Uterus (tissue), 4 donors: ENCODE data around the gene RAX. TPM values are rescaled to one million over a fixed set of nuclear protein-coding genes. Genes with fewer than 3 reads are reported as not detected.

Source experiments
- DNase-seq, 2 donors: peaks; one replicate each; pipeline ENCODE4 v3.0.0-alpha.2; 2019 to 2020
- H3K27ac ChIP-seq, 2 donors: fragments of 200-600 bp; sonication (generic); 1 replicate in 1 of 2; 2 replicates in 1 of 2; pipeline ENCODE4 v1.5.1; 2016 to 2018
- H3K27me3 ChIP-seq, 2 donors: fragments of 200-600 bp; sonication (generic); one replicate each; pipeline ENCODE4 v1.5.1; 2018 to 2019; ENCODE audit warnings: control low read depth in 1 of 2
- H3K36me3 ChIP-seq, 2 donors: fragments of 200-600 bp; sonication (generic); one replicate each; pipeline ENCODE4 v1.5.1; 2019; ENCODE audit warnings: control low read depth in 1 of 2
- H3K4me1 ChIP-seq, 2 donors: fragments of 200-600 bp; sonication (generic); one replicate each; pipeline ENCODE4 v1.5.1; 2018 to 2019; ENCODE audit warnings: control low read depth in 1 of 2
- H3K4me3 ChIP-seq, 2 donors: fragments of 200-600 bp; sonication (generic); 1 replicate in 1 of 2; 2 replicates in 1 of 2; pipeline ENCODE4 v1.5.1; 2018 to 2019; ENCODE audit warnings: mild to moderate bottlenecking in 1 of 2
- H3K9me3 ChIP-seq, 2 donors: fragments of 200-600 bp; sonication (generic); one replicate each; pipeline ENCODE4 v1.5.1; 2019; ENCODE audit warnings: control low read depth in 1 of 2
- POLR2A ChIP-seq, 2 donors: fragments of 450-650 bp; IDR thresholded peaks; one replicate each; pipeline ENCODE4 v1.6.1; 2016; ENCODE audit warnings: antibody characterized with exemption in 2 of 2, mild to moderate bottlenecking in 1 of 2, moderate library complexity in 1 of 2
- intact Hi-C: fragments of 100-400 bp; cut with DNase I; formaldehyde crosslinking; loops from one replicate; pipeline ENCODE4 v1.15.1; 2023; ENCODE audit warnings: low total_unique reads
- total RNA-seq, 4 donors: library from RNA; depleted of rRNA in 3 of 4; stranded (reverse); fragments of >200 nt in 3 of 4; gene quantifications; one replicate each; pipeline versions ENCODE4 v1.1.0 to v1.2.4, GENCODE V29; 2014 to 2023
- TF ChIP-seq, protein P1 (sequence below), 4 experiments: fragments of 200-600 bp in 2 of 4; fragments of 450-650 bp in 2 of 4; sonication (generic) in 2 of 4; IDR thresholded peaks; one replicate each; pipeline ENCODE4 v1.5.1; 2016 to 2019; ENCODE audit warnings: antibody characterized with exemption in 4 of 4, mild to moderate bottlenecking in 2 of 4, moderate library complexity in 1 of 4
- donor health status: DM: yes; HTN: yes; CAD: no.

The RAX gene
- total RNA-seq, 4 donors from 2014 or later, result not detected

DNA sequence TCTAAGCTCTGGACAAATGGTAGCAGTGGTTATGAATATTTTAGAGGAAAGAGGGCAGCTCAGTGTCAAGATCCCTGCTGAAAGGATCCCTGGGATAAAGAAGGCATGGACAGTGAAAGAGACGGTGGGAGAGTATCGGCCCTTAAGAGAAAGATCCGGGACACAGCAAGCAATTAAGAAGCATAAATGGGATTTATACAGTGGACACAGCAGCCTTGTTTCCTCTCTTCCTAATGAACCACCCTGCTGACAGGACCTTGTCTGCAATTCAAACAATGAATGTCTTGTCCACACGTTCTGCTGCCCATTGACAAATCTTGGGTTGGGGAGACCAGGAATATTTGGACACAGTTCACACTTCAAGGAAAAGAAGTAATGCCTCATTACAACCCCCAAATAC is 28.7 kb upstream of the RAX start:
- Histone ChIP-seq H3K36me3 (no peaks in the 10 kb centered on the region), H3K27me3 (no peaks in the 10 kb centered on the region), H3K4me1 (no peaks in the 10 kb centered on the region), H3K27ac (no peak overlapping the region), H3K4me3 (no peak overlapping the region), H3K9me3 (no peaks in the 10 kb centered on the region)
- no peak for DNase-seq
- intact Hi-C loops, result no loop called here
- no peak for TF ChIP-seq POLR2A (IDR thresholded peaks at IDR 0.05)
- TF ChIP-seq, protein P1, sequence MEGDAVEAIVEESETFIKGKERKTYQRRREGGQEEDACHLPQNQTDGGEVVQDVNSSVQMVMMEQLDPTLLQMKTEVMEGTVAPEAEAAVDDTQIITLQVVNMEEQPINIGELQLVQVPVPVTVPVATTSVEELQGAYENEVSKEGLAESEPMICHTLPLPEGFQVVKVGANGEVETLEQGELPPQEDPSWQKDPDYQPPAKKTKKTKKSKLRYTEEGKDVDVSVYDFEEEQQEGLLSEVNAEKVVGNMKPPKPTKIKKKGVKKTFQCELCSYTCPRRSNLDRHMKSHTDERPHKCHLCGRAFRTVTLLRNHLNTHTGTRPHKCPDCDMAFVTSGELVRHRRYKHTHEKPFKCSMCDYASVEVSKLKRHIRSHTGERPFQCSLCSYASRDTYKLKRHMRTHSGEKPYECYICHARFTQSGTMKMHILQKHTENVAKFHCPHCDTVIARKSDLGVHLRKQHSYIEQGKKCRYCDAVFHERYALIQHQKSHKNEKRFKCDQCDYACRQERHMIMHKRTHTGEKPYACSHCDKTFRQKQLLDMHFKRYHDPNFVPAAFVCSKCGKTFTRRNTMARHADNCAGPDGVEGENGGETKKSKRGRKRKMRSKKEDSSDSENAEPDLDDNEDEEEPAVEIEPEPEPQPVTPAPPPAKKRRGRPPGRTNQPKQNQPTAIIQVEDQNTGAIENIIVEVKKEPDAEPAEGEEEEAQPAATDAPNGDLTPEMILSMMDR (IDR thresholded peaks at IDR 0.05), result no peak

DNA sequence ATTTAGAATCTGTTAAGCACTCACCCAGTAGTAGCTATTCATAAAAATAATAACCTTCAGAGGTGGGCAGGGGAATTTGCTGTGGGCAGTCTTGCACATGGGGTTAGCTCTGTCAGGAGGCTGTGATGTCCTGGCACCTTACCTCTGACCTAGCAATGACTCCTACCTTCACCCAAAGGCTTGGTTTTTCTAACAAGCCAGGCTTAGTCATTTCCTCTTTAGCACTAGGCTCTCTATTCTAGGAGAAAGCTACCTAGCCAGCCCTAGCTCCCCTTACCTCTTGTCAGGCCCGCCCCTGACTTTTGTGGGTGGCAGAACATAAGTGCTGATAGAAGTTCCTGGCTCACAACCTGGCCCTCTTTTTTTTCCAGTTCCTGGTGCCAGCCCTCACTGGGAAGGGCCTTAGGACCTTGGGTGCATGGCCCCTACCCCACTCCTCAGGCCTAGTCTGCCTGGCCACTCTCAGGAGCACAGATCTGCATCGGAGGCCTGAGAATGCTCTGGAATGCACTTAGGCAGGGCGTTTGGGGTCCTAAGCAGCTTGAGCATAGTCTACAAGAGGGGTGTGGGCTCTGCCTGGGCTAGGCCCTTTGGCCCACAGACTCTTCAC is 27.5 kb upstream of the RAX start:
- no peaks in the 10 kb centered on the region for H3K4me1 ChIP-seq
- no peak for DNase-seq
- H3K36me3 ChIP-seq, result no peaks in the 10 kb centered on the region
- H3K27me3 ChIP-seq, result no peaks in the 10 kb centered on the region
- no peak overlapping the region for H3K27ac ChIP-seq
- no peaks in the 10 kb centered on the region for H3K9me3 ChIP-seq
- TF ChIP-seq, protein P1 (IDR thresholded peaks at IDR 0.05), result no peak
- TF ChIP-seq POLR2A (IDR thresholded peaks at IDR 0.05), result no peak
- no peak overlapping the region for H3K4me3 ChIP-seq
- intact Hi-C loops, result no loop called here

DNA sequence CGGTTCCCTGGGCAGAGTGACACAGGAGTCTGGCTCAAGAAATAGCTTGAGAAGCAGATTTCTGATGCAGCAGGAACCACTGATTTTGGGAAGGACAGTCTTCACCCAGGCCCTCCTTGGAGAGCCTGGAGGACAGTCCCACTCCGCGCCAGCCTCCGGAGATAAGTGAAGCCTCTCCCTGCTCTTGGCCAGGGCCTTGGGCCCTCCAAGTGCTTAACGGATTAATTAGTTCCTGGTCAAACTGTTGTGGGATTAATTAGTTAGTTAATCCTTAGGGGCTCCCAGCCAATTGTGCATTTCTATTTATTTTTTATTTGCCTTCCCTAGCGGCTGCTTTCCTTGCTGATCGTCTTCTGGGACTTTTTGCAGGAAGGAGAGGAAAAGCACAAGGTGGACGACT is 25.6 kb upstream of the RAX start:
- no peak overlapping the region for H3K4me3 ChIP-seq
- DNase-seq, result no peak
- no peaks in the 10 kb centered on the region for H3K9me3 ChIP-seq
- no peaks in the 10 kb centered on the region for H3K27me3 ChIP-seq
- H3K27ac ChIP-seq, result no peak overlapping the region
- H3K4me1 ChIP-seq, result no peaks in the 10 kb centered on the region
- TF ChIP-seq POLR2A (IDR thresholded peaks at IDR 0.05), result no peak
- TF ChIP-seq, protein P1 (IDR thresholded peaks at IDR 0.05), result no peak
- no peaks in the 10 kb centered on the region for H3K36me3 ChIP-seq
- intact Hi-C loops, result no loop called here

DNA sequence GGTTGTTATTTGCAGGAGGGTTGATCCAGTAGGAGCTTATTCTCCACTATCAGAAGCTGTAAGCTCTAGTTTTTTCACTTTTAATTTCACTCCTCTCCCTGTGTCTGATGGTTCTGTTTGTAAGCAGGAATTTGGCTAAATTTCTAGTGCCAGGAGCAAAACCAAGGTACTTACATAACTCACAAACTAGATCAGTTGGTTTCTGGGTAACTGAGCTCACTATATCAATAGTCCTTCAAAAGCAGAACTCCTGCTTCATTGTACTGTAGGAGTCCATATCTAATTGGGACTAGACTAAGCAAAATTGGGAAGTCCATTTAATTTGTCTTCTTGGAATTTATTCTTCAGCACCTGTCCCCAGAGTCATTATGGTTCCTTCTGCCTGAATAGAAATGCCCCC is 20.1 kb upstream of the RAX start:
- DNase-seq, result no peak
- Histone ChIP-seq H3K36me3 (no peaks in the 10 kb centered on the region), H3K4me1 (no peaks in the 10 kb centered on the region), H3K27ac (no peak overlapping the region), H3K27me3 (no peaks in the 10 kb centered on the region), H3K4me3 (no peak overlapping the region), H3K9me3 (no peaks in the 10 kb centered on the region)
- no peak for TF ChIP-seq POLR2A (IDR thresholded peaks at IDR 0.05)
- TF ChIP-seq, protein P1 (IDR thresholded peaks at IDR 0.05), result no peak
- intact Hi-C loops, result no loop called here

GRCh38 chr18:59286341-59286740 is 13.1 kb upstream of the RAX start:
- Histone ChIP-seq H3K36me3 (no peaks in the 10 kb centered on the region), H3K27me3 (peaks cover 0 to 8% of the 10 kb centered on the region in 2 donors), H3K4me1 (no peaks in the 10 kb centered on the region), H3K27ac (no peak overlapping the region), H3K4me3 (no peak overlapping the region), H3K9me3 (no peaks in the 10 kb centered on the region)
- no peak for DNase-seq
- TF ChIP-seq, protein P1 (IDR thresholded peaks at IDR 0.05), result no peak
- TF ChIP-seq POLR2A (IDR thresholded peaks at IDR 0.05), result no peak
- intact Hi-C loops, result no loop called here
